Uterus (tissue), 2 donors: ENCODE measurements around the gene GATA6.

Experiments used
- POLR2A ChIP-seq, 2 donors: fragments of 450-650 bp; IDR thresholded peaks; one replicate each; pipeline ENCODE4 v1.6.1; 2016; ENCODE audit warnings: antibody characterized with exemption in 2 of 2, mild to moderate bottlenecking in 1 of 2, moderate library complexity in 1 of 2
- TF ChIP-seq, protein P1 (sequence below), 4 experiments: fragments of 200-600 bp in 2 of 4; fragments of 450-650 bp in 2 of 4; sonication (generic) in 2 of 4; IDR thresholded peaks; one replicate each; pipeline ENCODE4 v1.5.1; 2016 to 2019; ENCODE audit warnings: antibody characterized with exemption in 4 of 4, mild to moderate bottlenecking in 2 of 4, moderate library complexity in 1 of 4

DNA sequence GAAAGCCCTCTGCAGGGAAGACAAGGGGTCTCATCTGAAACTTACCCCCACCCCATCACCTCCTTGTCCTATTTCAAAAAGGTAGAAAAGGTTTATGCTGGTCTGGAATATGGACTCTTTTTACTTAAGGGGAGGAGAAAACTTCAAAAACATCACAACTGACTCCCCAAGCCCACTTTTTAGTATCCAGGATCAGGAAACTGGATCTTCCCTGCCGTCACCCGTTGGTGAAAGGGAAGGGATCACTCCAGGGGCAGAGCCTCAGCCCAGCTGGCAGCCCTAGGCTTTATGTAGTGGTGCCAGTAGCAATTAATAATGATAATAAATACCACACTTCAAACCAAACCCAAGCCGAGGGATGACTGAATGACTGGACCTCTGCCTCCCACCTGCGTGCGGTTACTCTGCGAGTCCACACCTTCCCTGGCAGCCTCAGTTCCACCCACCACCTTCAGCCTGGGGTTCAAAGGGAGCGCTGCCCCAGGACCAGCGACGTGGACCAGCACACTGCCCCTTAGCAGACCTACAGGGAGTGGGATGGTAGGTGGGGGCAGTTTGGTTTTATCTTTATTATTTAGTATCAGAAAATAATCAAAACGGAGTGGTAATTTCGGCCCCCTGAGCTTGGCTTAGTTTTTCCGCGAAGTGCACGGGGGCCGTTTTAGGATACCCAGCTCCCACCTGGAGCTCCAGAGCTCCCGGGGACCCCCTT lies 4.9 kb upstream of the GATA6 start:
- TF ChIP-seq, protein P1, sequence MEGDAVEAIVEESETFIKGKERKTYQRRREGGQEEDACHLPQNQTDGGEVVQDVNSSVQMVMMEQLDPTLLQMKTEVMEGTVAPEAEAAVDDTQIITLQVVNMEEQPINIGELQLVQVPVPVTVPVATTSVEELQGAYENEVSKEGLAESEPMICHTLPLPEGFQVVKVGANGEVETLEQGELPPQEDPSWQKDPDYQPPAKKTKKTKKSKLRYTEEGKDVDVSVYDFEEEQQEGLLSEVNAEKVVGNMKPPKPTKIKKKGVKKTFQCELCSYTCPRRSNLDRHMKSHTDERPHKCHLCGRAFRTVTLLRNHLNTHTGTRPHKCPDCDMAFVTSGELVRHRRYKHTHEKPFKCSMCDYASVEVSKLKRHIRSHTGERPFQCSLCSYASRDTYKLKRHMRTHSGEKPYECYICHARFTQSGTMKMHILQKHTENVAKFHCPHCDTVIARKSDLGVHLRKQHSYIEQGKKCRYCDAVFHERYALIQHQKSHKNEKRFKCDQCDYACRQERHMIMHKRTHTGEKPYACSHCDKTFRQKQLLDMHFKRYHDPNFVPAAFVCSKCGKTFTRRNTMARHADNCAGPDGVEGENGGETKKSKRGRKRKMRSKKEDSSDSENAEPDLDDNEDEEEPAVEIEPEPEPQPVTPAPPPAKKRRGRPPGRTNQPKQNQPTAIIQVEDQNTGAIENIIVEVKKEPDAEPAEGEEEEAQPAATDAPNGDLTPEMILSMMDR (IDR thresholded peaks at IDR 0.05) = no peak
- TF ChIP-seq POLR2A (IDR thresholded peaks at IDR 0.05) = no peak
